22Rv1 (cell line): Measurements from ENCODE around the gene SGCD.

Experiments
- H3K27ac ChIP-seq: fragments of 450-650 bp; 2 replicates; pipeline ENCODE4 v1.5.1; 2017
- ZFX ChIP-seq: fragments of 450-650 bp; IDR thresholded peaks from 2 replicates; pipeline ENCODE4 v1.6.1; 2017; ENCODE audit warnings: antibody characterized with exemption, borderline replicate concordance
- TF ChIP-seq, protein P1 (sequence below): fragments of 450-650 bp; IDR thresholded peaks from 2 replicates; pipeline ENCODE4 v1.5.1; 2017; ENCODE audit warnings: mild to moderate bottlenecking

Gene SGCD

DNA sequence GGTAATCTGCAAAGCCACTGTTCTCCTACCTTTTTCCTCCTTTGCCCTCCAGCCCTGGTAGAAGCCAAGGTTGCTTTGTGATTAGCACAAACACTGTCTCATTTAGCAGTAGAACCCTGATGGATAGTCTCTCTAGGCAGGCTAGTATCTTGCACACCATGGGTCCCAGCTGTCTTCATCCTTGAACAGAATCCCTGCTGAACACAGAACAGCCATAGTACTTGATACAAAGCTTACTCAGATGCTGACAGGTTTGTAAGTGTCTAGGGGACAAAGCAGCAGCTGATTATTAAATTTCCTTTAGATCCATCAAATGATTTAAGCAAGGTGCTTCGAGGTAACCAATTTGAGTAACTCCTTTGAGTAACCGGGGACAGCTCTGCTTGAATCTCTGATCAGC lies 359.4 kb downstream of the SGCD start:
- TF ChIP-seq, protein P1, sequence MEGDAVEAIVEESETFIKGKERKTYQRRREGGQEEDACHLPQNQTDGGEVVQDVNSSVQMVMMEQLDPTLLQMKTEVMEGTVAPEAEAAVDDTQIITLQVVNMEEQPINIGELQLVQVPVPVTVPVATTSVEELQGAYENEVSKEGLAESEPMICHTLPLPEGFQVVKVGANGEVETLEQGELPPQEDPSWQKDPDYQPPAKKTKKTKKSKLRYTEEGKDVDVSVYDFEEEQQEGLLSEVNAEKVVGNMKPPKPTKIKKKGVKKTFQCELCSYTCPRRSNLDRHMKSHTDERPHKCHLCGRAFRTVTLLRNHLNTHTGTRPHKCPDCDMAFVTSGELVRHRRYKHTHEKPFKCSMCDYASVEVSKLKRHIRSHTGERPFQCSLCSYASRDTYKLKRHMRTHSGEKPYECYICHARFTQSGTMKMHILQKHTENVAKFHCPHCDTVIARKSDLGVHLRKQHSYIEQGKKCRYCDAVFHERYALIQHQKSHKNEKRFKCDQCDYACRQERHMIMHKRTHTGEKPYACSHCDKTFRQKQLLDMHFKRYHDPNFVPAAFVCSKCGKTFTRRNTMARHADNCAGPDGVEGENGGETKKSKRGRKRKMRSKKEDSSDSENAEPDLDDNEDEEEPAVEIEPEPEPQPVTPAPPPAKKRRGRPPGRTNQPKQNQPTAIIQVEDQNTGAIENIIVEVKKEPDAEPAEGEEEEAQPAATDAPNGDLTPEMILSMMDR: no peak
- no peak for TF ChIP-seq ZFX

DNA sequence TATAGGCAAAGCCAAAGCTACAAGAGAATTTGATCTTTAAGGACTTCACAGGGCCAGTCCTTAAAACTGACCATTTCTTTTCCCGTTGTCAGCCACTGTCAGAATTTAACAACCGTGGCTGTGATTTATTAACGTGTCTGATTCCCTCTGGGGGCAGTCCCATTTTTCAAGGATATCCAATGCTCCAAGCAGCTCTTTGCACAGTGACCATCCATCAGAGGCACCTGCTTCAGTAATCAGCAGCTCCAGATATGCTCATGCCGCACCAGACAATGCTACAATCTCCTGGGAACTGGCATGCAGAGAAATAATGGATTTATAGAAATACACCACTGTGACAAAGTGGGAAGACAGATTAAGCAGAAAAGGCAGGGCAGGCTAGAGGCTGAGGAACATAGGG lies 359.8 kb downstream of the SGCD start:
- TF ChIP-seq, protein P1: no peak
- TF ChIP-seq ZFX: no peak

More for the DNA sequence above, 359.4 kb downstream of the SGCD start:
- no peak overlapping the region for H3K27ac ChIP-seq

DNA sequence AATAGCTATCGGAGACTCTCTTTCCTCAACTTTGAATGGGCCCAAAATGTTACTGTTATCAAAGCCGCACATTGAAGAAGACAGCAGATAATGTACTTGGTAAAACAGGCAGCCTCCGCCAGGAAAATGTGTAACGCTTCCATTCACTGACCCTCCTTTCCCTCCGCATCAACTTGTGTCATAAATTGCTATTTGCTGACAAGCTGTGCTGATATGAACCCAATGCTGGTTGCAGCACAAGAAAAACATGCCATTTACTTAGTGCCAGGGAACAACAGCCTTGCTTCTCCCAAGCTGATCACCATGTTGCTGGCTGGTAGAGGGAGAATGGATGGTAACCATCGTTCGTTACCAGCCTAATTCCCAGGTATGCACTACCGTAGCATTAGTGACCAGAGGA lies 360.6 kb downstream of the SGCD start:
- TF ChIP-seq ZFX: no peak
- TF ChIP-seq, protein P1: no peak
- no peak overlapping the region for H3K27ac ChIP-seq

More for the DNA sequence above, 359.8 kb downstream of the SGCD start:
- H3K27ac ChIP-seq: no peak overlapping the region

DNA sequence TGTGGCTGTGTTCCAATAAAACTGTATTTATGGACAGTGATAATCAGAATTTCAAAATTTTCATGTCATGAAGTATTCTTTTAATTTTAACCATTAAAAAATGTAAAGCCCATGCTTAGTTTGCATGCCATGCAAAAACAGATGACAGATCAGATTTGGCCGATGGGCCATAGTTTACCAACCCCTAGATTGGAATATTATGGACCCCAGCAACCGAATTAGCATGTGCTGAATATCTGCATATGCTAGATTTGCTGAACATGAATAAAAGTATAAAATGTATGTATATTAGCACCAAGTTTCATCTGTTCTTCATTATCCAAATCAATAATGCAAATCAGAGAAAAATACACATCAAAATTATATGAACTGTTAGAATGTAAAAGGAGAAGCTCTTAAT lies 364.6 kb downstream of the SGCD start:
- TF ChIP-seq, protein P1: no peak
- no peak for TF ChIP-seq ZFX
- no peak overlapping the region for H3K27ac ChIP-seq

DNA sequence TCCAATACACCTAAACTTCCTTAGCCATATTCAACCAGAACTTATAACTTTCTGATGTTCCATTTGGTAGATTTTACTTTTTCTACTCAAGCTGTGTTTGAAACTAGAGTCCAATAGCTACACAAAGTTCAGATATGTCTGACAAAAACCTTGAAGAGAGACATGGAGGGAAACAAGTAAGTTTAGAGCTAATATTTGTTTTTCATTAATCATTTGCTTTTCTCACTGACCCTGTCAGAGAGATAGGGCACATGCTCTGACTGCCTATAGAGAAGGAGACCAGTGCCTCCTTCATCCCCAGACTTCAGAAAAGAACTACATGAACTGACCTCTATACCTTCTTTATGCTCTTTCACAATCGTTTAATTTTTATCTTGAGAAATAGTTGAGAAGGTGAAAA lies 366.1 kb downstream of the SGCD start:
- H3K27ac ChIP-seq: no peak overlapping the region

DNA sequence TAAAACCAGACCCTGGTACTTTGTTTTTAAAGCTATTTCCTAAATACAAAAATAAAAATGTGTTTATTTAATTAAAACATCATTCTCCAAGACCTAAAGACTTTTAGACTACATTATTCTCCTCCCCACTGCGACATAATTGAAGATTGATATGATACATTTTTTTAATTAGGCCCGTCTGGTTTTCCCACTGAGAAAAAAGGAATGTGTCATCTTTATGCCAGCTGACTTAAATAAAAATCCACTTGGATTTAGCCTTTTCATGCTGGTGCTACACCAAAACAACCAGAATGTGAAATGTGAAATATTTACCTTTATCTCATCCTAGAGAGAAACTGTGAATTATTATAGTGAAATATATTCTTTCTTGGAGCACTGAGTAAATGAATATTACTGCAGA lies 367.6 kb downstream of the SGCD start:
- H3K27ac ChIP-seq: no peak overlapping the region
- no peak for TF ChIP-seq ZFX
- TF ChIP-seq, protein P1: no peak

More for the DNA sequence above, 366.1 kb downstream of the SGCD start:
- TF ChIP-seq, protein P1: no peak
- no peak for TF ChIP-seq ZFX

DNA sequence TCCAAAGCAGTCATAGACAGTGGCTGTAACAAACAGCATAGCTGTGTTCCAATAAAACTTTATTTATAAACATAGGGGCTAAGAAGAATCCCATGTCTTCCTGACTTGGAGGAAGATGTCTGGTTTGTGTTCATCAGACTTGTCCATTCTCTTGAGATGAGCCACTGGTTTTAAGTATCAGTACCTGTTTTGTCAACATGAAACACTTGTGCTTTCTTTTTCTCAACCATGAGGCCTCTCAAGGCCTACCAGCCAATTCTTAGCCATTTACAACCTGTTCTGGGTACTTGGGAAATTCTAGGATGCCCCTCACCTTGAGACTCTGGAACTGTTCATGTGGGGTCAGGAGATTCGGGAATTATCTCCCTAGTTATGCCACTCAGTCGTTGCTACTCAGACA lies 368.8 kb downstream of the SGCD start:
- H3K27ac ChIP-seq: no peak overlapping the region
- TF ChIP-seq, protein P1: no peak
- no peak for TF ChIP-seq ZFX
